Mononuclear cell (primary cell): Measurements from ENCODE around the gene CMYA5. TPM values are rescaled to one million over a fixed set of nuclear protein-coding genes. Genes with fewer than 3 reads are reported as not detected.
"Not testable (repeated sequence)": the region's sequence is repeated elsewhere in the genome, so short reads cannot be mapped to it uniquely, and the experiment has no call there.

Experiments
- H3K27me3 ChIP-seq: 2 replicates; pipeline ENCODE4 v1.6.0; 2011; ENCODE audit warnings: low read length, control low read depth; ENCODE audit not compliant: insufficient read depth
- H3K4me1 ChIP-seq: 2 replicates; pipeline ENCODE4 v1.5.1; 2011; ENCODE audit warnings: mild to moderate bottlenecking, low read length, control low read depth; ENCODE audit not compliant: insufficient read depth
- H3K4me3 ChIP-seq: 2 replicates; pipeline ENCODE4 v1.5.1; 2011; ENCODE audit warnings: mild to moderate bottlenecking, low read length, moderate library complexity
- H3K9me3 ChIP-seq: 2 replicates; pipeline ENCODE4 v1.5.1; 2011; ENCODE audit warnings: low read depth, mild to moderate bottlenecking, control low read depth, low read length
- total RNA-seq: library from RNA; depleted of rRNA; stranded (reverse); fragments of >200 nt; gene quantifications from one replicate; pipeline ENCODE4 v1.2.3, GENCODE V29; 2012

The CMYA5 gene
- total RNA-seq, 1 donor = 0.21 TPM

DNA sequence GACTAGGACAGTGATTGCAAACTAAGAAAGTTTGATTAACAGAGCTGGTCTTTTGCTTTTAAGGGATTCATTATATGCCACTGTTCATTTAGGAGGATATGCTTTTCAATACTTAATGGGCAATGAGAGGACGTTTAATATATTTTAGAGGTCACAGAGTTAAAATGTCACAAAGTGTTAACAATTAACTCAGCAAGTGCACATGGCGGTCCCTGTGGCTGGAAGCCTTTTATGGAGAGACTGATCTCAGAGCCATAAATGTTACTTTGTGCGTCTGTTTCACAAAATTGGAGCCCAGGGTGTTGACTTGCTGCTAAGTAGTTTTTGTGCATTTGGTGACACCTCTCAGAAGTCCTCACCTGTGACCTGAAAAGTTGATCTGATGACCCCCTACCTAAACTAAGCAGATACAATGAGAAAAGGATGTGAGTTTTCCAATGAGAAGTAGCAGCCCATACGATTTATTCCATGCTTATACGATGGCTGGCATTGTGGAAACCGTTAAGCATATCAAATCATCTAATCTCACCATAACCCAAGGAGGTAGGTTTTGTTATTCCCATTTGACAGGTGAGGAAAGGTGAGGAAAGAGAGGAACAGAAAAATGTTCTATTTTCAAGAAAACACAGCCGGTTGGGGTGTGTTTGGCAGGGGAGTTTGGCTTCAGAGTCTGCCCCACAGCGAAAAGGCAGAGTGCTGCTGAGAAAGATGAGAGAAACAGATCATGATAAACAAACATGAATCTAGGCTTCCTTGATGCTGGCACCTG, 64.4 kb downstream of the CMYA5 start:
- Histone ChIP-seq H3K4me1 (no peaks in the 10 kb centered on the region), H3K9me3 (no peaks in the 10 kb centered on the region), H3K4me3 (no peak overlapping the region), H3K27me3 (peaks cover 4% of the 10 kb centered on the region)

DNA sequence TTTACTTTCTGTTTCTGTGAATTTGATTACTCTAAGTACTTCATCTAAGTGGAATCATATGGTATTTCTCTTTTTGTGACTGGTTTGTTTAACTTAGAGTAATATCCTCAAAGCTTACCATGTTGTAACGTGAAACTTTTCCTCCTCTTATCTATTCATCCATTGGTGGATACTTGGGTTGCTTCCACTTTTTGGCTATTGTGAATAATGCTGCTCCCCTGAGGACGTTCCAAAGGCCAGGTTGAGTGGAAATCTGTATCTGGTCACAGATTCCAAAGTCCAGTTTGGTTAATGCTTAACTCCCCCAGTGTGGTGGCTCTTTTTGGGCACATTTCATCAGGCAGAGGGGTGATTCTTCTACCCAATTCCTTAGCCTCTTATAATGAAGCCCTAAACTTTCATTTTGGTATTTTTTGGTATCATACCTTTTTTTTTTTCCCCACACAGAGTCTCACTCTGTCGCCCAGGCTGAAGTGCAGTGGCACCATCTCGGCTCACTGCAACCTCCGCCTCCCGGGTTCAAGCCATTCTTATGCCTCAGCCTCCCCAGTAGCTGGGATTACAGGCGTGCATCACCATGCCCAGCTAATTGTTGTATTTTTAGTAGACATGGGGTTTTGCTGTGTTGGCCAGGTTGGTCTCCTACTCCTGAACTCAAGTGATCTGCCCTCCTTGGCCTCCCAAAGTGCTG, 65.4 kb downstream of the CMYA5 start:
- Histone ChIP-seq H3K27me3 (peaks cover 4% of the 10 kb centered on the region), H3K4me1 (no peaks in the 10 kb centered on the region), H3K4me3 (no peak overlapping the region), H3K9me3 (no peaks in the 10 kb centered on the region)

DNA sequence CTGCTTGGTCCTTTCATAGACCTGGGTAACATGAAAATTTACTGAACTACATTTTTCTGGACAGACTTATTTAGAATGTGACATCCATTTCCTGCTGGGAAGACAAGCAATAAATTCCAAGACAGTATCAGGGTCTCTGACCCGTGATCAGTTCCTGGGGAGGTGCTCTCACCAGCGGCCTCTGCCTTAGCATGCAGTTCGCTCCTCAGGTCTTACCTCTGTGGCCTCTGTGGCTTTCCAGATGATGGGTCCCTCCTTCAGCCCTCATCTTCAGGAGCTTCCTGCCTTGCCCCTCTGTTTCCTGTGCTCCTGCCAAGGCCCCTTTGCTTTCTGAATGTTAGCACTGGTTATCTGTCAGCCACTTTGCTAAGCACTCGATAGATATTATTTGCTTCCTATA, 66.4 kb downstream of the CMYA5 start:
- H3K9me3 ChIP-seq = no peaks in the 10 kb centered on the region
- H3K4me1 ChIP-seq = no peaks in the 10 kb centered on the region
- no peak overlapping the region for H3K4me3 ChIP-seq

DNA sequence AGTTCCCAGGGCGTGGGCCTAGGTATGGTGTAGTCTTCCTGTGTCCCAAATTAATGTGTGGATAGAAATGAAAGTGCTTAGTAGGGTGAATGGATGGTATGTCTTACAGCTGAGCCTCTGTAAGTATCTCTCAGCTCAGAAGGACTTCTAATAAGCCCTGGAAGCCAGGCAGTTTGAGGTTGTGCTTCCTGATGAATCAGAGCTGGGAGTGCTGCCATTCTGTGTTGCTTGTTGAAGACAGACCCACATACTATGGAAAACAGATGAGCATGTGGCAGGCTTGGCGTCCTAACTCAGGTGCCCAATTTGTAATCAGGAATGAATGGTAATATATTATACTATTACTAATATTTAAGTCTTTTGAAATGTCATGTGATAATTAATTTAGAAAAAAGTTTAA, 69.8 kb downstream of the CMYA5 start:
- Histone ChIP-seq H3K27me3 (peaks cover 4% of the 10 kb centered on the region), H3K9me3 (no peaks in the 10 kb centered on the region), H3K4me3 (no peak overlapping the region), H3K4me1 (no peaks in the 10 kb centered on the region)

More for the DNA sequence above, 66.4 kb downstream of the CMYA5 start:
- H3K27me3 ChIP-seq = peaks cover 4% of the 10 kb centered on the region

DNA sequence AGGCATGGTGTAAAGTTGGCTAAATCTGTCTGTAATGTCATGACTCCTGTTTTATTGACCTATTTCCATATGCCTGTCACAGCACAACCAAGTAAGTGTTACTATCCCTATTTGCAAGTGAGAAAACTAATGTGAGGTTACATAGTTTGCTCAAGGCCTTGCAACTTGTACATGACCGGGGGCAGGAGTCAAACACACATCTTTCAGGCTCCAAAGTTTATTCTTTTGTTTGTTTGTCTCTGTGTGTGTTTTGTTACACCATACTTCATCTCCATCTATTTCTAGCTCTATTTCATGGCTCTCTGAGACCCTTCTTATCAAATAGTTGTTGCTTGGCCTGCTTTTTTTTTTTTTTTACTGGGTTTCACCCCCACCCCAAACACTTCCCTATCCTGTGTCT, 70.2 kb downstream of the CMYA5 start:
- Histone ChIP-seq H3K4me1 (no peaks in the 10 kb centered on the region), H3K9me3 (no peaks in the 10 kb centered on the region), H3K4me3 (no peak overlapping the region), H3K27me3 (peaks cover 4% of the 10 kb centered on the region)

DNA sequence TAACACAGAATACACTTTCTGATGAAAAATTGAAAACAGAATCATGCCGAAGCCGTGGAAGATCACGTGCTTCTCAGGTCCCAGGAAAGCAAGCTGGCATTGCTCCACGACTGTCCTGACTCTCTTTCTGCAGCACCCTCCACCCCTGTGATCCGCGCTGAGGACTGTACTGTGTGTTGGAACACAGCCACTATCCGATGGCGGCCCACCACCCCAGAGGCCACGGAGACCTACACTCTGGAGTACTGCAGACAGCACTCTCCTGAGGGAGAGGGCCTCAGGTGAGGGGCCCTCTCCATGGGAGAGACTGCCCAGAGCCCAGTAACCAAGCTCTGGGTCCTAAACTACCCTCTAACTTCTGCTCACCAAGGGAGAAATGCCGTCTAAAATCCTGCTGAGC, 73.3 kb downstream of the CMYA5 start:
- H3K27me3 ChIP-seq = no peaks in the 10 kb centered on the region
- H3K9me3 ChIP-seq = no peaks in the 10 kb centered on the region
- no peaks in the 10 kb centered on the region for H3K4me1 ChIP-seq
- no peak overlapping the region for H3K4me3 ChIP-seq

DNA sequence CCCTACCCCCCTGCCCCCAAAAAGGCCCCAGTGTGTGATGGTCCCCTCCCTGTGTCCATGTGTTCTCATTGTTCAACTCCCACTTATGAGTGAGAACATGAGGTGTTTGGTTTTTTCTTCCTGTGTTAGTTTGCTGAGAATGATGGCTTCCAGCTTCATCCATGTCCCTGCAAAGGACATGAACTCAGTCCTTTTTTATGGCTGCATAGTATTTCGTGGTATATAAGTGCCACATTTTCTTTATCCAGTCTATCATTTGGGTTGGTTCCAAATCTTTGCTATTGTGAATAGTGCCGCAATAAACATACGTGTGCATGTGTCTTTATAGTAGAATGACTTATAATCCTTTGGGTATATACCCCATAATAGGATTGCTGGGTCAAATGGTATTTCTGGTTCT, 74.5 kb downstream of the CMYA5 start:
- not testable (repeated sequence) for H3K4me1 ChIP-seq, H3K9me3 ChIP-seq, H3K4me3 ChIP-seq, H3K27me3 ChIP-seq

DNA sequence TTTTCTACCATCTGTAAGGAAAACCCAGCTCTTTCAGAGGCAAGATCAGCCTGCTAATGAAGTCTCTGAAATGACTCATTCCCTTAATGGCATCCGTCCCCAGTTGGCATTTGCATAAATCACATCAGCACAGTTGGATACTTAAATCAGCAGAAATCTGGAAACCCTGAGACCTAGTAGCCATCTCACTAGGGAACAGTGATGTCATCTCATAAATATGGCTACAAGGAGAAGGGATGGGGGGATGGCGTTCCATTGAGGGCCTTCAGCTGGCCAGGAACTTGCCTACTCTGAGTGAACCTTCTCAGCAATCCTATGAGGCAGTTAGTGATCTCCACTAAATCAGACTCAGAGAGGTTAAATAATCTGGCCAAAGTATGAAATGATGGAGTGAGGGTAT, 81.8 kb downstream of the CMYA5 start:
- H3K4me1 ChIP-seq = no peaks in the 10 kb centered on the region

DNA sequence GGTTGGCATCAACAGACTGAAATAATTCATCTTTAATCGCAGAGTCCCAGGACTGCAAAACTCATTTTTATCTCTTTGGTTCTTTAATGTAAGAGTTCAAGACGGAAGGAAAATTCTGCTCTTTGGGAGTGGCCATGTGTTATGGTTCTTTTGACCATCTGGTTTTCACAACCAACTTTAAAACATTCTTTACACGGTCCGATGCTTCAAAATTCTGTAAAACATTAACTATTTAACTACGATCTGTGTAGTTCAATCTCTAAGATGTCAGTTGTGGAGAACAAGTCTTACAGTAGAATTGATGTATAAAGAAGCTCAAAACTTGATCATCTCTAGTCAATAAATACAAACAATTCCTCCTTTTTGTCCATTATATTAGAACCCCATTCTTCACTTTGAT, 83.0 kb downstream of the CMYA5 start:
- Histone ChIP-seq H3K4me1 (no peaks in the 10 kb centered on the region), H3K9me3 (no peaks in the 10 kb centered on the region), H3K27me3 (no peaks in the 10 kb centered on the region), H3K4me3 (no peak overlapping the region)

More for the DNA sequence above, 81.8 kb downstream of the CMYA5 start:
- H3K27me3 ChIP-seq = no peaks in the 10 kb centered on the region
- H3K4me3 ChIP-seq = no peak overlapping the region
- no peaks in the 10 kb centered on the region for H3K9me3 ChIP-seq

DNA sequence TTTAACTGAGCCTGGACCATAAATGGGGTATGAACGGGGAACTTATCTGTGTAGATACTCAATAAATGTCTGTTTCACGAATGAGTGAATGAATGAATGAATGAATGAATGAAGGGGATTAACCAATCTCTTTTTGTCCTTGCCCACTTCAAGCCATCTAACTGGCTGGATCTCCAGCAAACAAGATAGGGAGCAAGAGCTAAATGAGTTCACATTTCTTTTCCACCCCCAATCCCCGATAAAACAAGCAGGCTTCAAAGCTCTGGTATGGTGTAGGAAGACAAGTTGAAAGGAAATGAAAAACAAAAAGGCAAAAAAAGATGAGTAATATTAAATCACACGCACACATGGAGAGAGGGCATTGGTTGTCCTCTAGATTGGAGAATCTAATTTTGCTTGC, 84.0 kb downstream of the CMYA5 start:
- Histone ChIP-seq H3K27me3 (no peaks in the 10 kb centered on the region), H3K4me1 (no peaks in the 10 kb centered on the region), H3K9me3 (no peaks in the 10 kb centered on the region), H3K4me3 (no peak overlapping the region)

DNA sequence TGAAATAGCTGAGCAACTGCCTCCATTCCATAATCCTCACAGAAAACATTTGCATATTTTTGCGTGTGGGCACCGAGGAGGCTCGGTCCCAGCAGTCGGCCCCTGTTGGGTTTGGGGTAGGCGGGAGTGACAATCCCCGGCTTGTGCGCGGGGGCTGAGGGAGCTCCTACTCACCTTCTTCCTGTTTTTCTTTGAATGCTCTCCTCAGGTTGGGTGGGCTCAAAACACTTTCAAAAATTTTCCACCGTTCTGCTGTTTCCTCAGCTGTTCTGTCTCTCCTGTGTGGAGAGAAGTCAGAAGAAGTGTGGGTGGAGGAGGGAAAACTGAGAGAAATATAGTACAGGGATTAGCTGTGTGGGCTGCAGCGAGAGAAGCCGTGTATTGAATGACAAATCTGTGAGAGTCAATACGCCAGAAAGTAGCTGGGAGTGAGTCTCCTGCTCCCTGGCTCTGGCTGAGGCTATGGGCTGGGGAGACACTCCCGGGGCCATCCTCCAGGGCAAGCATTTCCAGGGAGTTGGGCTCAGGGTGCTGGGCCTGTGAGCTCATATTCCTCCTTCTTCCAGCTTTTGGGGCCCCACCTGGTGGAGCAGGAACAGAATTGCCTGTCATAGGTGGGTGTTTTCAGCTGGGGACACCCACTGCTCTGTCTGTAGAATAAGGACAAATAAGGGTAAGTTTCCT, 84.7 kb downstream of the CMYA5 start:
- Histone ChIP-seq H3K9me3 (no peaks in the 10 kb centered on the region), H3K4me3 (no peak overlapping the region), H3K27me3 (no peaks in the 10 kb centered on the region), H3K4me1 (no peaks in the 10 kb centered on the region)

DNA sequence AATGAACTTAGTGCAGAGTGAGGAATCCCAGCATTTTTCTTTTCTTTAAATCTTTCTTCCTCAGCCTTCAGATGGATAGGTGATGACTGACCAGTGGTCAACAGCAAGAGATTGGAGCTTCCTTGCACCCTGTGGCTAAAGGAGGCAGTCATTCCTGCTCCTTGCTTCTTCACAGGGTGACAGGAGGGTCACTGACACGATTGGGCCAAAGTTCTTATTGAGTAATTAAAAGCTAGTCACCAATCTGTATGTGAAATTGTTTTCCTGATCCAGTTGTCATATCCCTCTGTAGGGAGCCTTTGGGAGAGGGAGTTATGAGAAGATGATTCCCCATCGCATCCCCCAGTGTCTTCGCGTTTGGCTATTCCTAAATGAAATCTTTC, 85.2 kb downstream of the CMYA5 start:
- no peak overlapping the region for H3K4me3 ChIP-seq
- H3K4me1 ChIP-seq = no peaks in the 10 kb centered on the region
- no peaks in the 10 kb centered on the region for H3K9me3 ChIP-seq
- H3K27me3 ChIP-seq = no peaks in the 10 kb centered on the region

DNA sequence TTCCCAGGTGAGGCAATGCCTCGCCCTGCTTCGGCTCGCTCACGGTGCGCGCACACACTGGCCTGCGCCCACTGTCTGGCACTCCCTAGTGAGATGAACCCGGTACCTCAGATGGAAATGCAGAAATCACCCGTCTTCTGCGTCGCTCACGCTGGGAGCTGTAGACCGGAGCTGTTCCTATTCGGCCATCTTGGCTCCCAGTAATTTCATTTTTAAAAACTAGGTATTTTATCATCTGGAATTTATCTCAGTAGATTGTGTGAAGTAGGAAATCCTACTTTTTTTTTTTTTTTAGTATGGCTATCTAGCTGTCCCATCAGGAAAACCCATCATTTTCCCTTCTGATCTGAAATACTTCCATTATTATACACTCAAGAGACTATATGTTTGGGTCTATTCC, 95.1 kb downstream of the CMYA5 start:
- not testable (repeated sequence) for H3K9me3 ChIP-seq, H3K4me3 ChIP-seq, H3K4me1 ChIP-seq, H3K27me3 ChIP-seq

DNA sequence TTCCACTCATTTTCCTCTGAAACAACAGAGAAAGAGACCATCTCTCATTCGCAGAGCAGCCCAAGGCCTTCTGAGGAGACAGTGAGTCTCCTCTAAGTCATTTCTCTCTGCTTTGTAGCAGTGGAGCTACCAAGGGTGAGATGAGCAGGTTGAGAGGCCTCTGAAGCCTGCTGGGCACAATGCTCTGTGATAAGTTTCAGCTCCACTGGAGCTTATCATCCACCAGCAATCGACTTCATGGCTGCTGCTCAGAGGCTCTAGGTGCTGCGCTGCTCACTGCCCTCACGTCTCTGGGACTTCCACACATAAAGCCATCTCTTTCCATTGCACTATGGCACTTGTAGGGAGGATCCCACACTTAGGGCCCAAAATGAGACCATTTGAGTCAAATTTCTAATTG, 96.3 kb downstream of the CMYA5 start:
- H3K4me3 ChIP-seq = no peak overlapping the region
- H3K27me3 ChIP-seq = no peaks in the 10 kb centered on the region
- no peaks in the 10 kb centered on the region for H3K4me1 ChIP-seq
- H3K9me3 ChIP-seq = no peaks in the 10 kb centered on the region

DNA sequence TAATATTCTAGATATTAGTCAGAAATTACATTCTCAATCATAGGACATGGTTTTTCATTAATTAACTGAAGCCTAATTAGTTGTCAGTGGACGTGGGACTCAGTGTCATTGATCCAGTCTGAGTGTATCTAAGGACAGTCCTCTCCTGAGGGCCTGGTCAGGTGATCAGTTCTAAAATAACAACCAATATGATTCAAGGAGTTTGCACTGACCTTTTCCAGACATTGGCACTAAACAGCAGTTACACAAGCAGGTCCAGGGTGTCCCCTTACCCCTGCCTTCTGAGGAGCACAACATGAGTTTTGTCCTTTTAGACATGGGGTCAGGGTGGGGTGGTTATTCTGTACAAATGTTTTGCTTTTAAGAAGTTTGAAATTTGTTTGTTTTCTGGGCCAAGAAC, 97.8 kb downstream of the CMYA5 start:
- Histone ChIP-seq H3K4me1 (no peaks in the 10 kb centered on the region), H3K9me3 (no peaks in the 10 kb centered on the region), H3K4me3 (no peak overlapping the region), H3K27me3 (no peaks in the 10 kb centered on the region)
